GM18867 (cell line): ENCODE measurements around the gene PCGF1.
A peak's percentile ranks its signal among the peaks of the same experiment; 100 is the strongest.
"Not testable (repeated sequence)": the region's sequence is repeated elsewhere in the genome, so short reads cannot be mapped to it uniquely, and the experiment has no call there.

Experiments used
- ATAC-seq: cut with Tn5 transposase; IDR thresholded peaks from one replicate; pipeline ENCODE4 v1.9.1; 2021; ENCODE audit warnings: mild to moderate bottlenecking, moderate library complexity; ENCODE audit not compliant: unreplicated experiment

The PCGF1 gene

GRCh38 chr2:74474481-74474880, 33.0 kb downstream of the PCGF1 start:
- ATAC-seq = no peak

GRCh38 chr2:74472945-74473258, 34.6 kb downstream of the PCGF1 start:
- no peak for ATAC-seq

GRCh38 chr2:74472086-74472944, 35.2 kb downstream of the PCGF1 start, which contains the start of gene MRPL53:
TSS of gene MRPL53 (minus strand) at chr2:74472680. CDS start at chr2:74472660, 20 bp downstream.
- peak; percentile 85 for ATAC-seq

GRCh38 chr2:74471332-74472065, 36.0 kb downstream of the PCGF1 start:
- ATAC-seq = no peak

GRCh38 chr2:74470742-74471141, 36.8 kb downstream of the PCGF1 start:
- ATAC-seq = not testable (repeated sequence)

- peak; percentile 1 for ATAC-seq
Observed at GRCh38 chr2:74464406-74464805, 43.1 kb downstream of the PCGF1 start.

- no peak for ATAC-seq
Observed at GRCh38 chr2:74462786-74463105, 44.7 kb downstream of the PCGF1 start.

- no peak for ATAC-seq
Observed at GRCh38 chr2:74462054-74462785, 45.3 kb downstream of the PCGF1 start.

- no peak for ATAC-seq
Observed at GRCh38 chr2:74461187-74462053, 46.1 kb downstream of the PCGF1 start.

GRCh38 chr2:74460187-74460586, 47.3 kb downstream of the PCGF1 start:
- not testable (repeated sequence) for ATAC-seq

GRCh38 chr2:74459503-74460118, 47.9 kb downstream of the PCGF1 start:
- not testable (repeated sequence) for ATAC-seq

GRCh38 chr2:74458938-74459363, 48.5 kb downstream of the PCGF1 start:
- no peak for ATAC-seq

- peak; percentile 78 for ATAC-seq
Observed at GRCh38 chr2:74458132-74458937, 49.2 kb downstream of the PCGF1 start, which contains the start of gene WBP1. TSS of gene WBP1 (plus strand) at chr2:74458438. CDS start at chr2:74458603, 165 bp downstream.

GRCh38 chr2:74457549-74458131, 49.9 kb downstream of the PCGF1 start:
- ATAC-seq = peak; percentile 37

- no peak for ATAC-seq
Observed at GRCh38 chr2:74457129-74457548, 50.4 kb downstream of the PCGF1 start.
